Measurements from ENCODE around the gene RASGRF2. TPM values are rescaled to one million over a fixed set of nuclear protein-coding genes. Genes with fewer than 3 reads are reported as not detected.
A peak's percentile ranks its signal among the peaks of the same experiment; 100 is the strongest.

Gene RASGRF2
- total RNA-seq, 1 donor from 2014 or later: 2.9 TPM

DNA sequence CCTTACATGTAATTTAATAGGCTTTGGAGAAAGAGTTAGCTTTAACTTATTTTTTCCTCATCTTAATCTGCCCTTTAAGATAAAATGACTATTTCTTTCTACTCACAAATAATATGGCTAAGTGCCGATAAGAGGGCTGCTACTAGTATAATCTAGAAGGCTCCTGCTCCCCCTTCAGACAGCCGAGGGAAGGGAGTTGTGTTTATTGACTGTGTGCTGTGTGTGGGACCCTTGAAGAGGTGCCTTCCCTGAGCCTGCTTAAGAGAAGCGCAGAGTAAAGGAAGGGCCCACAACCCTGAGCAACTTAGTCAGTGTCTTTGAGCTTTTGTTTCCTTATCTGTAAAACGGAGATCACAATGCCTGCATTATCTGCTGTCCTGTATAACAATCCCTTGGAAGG, 244.9 kb downstream of the RASGRF2 start:
- no peak for DNase-seq (ENCODE audit: low spot score)

DNA sequence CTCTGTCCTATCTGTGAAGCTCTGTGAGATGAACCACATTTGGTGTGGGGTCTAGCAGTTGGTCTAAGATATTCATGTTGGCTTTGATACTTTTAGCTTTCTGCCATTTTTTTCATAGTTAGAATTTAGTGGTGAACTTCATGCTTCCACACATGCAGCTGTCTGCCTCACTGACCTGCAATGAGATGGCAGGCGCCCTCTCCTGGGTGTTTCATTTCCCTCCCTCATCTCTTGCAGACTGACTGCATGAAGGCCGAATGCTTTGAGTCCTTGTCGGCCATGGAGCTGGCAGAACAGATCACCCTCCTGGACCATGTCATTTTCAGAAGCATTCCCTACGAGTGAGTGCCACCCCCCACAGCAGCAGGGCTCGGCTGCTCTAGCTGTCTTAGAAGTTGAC, 246.8 kb downstream of the RASGRF2 start:
- no peak for DNase-seq (ENCODE audit: low spot score)

- DNase-seq (ENCODE audit: low spot score): no peak
Observed at GRCh38 chr5:81208904-81209303, 248.7 kb downstream of the RASGRF2 start.

- no peak for DNase-seq (ENCODE audit: low spot score)
Observed at GRCh38 chr5:81209386-81209785, 249.2 kb downstream of the RASGRF2 start.

DNA sequence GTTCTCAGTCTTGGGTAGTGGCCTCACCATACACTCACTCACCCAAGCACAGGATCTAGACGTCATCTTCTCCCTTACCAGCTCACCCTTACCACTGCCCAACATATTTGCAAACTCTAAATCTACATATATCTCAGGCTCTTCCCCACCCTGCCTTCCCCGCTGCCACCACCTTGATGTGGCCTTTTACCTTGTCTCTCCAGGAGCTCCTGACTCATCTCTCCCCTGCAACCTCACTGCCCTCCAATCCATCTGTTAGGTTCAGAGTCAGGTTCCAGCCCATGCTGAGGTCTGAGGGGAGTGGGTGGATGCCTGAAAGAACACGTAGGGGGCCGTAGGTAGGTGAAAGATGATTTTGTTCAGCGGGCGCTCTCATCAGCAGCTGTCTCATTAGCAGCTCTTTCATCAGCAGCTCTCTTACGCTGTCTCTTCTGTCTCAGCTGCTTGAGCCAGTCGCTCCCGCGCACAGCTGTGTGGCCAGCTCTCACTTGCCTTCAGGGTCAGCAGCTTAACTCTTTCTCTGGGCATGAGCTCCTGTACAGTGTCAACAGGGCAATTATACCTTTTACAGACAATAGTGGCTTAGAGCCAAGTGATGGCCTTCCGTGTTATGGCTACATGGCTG, 249.8 kb downstream of the RASGRF2 start:
- no peak for DNase-seq (ENCODE audit: low spot score)

DNA sequence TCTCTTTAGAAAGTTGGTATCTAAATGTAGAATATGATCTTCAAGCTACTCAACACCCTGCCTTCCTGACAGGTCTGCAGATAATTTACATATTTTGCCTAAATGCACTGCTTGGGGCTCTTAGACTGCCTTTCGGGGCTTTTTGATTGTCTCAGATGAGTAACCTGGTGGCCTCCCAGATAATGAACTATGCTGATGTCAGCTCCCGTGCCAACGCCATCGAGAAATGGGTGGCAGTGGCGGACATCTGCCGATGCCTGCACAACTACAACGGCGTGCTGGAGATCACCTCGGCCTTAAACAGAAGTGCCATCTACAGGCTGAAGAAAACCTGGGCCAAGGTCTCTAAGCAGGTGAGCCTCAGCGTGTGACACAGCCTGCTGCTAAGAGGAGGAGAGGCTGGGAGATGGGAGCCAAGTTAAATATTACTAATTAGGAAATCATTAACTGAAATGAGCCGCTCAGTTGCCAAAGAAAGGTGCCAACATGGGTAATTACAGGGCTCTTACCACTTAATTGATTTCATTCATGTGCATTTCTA, 252.1 kb downstream of the RASGRF2 start:
- no peak for DNase-seq (ENCODE audit: low spot score)

DNA sequence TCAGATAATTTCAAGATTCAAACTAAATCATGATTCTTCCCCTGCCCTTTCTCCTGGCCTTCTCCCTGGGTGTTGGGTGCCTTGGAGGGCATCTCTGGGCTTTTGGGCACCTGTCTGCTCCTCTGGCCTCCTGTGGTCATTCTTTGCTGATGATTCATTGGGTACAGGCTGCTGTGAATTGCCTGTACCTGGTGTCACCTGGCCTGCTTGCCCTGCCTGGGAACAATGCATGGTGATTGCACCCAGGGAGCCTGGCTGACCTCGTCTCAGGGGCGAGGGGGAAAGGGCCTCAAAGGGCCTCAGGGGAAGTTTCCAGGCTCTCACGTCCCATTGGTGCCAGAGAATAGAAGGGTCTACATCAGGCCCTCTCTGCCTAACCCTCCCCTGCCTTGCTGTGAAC, 252.9 kb downstream of the RASGRF2 start:
- DNase-seq (ENCODE audit: low spot score): no peak

GRCh38 chr5:81214848-81215247, 254.7 kb downstream of the RASGRF2 start:
- DNase-seq (ENCODE audit: low spot score): no peak

- DNase-seq (ENCODE audit: low spot score): no peak
Observed at GRCh38 chr5:81216152-81216551, 256.0 kb downstream of the RASGRF2 start.

GRCh38 chr5:81219389-81219788, 259.2 kb downstream of the RASGRF2 start:
- DNase-seq (ENCODE audit: low spot score): no peak

- no peak for DNase-seq (ENCODE audit: low spot score)
Observed at GRCh38 chr5:81222285-81222684, 262.1 kb downstream of the RASGRF2 start.

DNA sequence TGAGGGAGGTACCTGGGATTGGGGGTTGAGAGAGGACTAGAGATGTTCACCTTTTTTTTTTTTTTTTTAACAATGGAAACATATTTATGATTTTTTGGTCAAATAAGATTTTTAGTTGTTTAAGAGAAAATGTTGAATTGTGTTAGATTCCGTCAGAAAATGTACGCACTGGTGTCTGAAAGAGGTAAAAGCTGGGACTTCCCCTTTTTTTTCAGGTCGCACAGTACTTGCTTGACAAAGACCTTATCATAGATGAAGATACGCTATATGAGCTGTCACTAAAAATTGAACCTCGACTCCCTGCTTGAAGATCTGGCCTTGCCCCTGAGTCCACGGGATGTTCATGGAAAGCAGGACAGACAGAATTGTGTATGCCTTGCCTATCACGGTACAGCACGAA, 265.3 kb downstream of the RASGRF2 start:
- no peak for DNase-seq (ENCODE audit: low spot score)

DNA sequence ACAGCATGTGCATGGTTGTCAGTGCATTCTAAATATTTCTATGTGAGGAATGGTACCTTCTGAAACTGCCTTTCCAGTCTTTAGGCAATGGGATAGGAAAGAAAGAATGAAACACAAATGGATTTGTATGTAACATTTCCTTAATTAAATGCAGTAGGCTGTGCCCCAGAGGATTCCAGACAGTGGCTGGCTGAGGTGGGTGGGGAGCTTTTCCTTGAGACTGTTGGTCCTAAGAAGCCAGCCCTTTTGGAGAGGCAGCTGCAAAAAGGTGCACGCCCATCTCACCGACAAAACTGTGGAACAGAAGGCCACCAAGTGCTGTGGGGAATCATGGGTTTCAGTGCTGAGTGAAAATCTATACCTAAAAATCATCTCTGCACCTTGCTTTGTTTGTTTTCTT, 266.1 kb downstream of the RASGRF2 start:
- DNase-seq (ENCODE audit: low spot score): no peak

GRCh38 chr5:81226949-81227348, 266.8 kb downstream of the RASGRF2 start:
- DNase-seq (ENCODE audit: low spot score): no peak

- DNase-seq (ENCODE audit: low spot score): no peak
Observed at GRCh38 chr5:81228084-81228483, 267.9 kb downstream of the RASGRF2 start.

GRCh38 chr5:81230416-81230815, 270.3 kb downstream of the RASGRF2 start:
- peak; percentile 80 for DNase-seq (ENCODE audit: low spot score)

- peak; percentile 70 for DNase-seq (ENCODE audit: low spot score)
Observed at GRCh38 chr5:81232464-81233079, 272.4 kb downstream of the RASGRF2 start.

- DNase-seq (ENCODE audit: low spot score): peak; percentile 69
Observed at GRCh38 chr5:81233080-81233634, 273.0 kb downstream of the RASGRF2 start, which contains the start of gene CKMT2. CKMT2 (plus strand) TSS chr5:81233322; CDS start chr5:81251133, 17,811 bp downstream.

DNA sequence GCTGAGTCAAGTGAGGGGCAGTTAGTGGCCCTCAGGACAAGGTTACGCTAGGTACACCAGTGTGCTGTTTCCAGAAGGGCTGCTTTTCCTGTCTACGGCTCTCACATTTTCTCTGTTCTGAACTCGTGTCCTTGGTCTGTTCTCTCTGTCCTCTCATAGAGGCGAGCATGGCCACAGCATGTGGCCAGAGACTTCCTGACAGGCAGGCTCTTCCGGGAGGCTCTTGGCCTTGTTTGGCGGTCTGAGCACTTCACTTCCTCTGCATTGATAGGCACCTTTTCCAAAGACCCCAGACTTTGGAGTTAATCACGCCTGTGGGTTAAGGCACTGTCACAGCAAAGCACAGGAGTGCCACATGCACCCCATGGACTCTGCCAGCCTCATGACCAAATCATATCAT, 274.1 kb downstream of the RASGRF2 start:
- DNase-seq (ENCODE audit: low spot score): no peak

GRCh38 chr5:81234801-81235200, 274.6 kb downstream of the RASGRF2 start:
- DNase-seq (ENCODE audit: low spot score): no peak

DNA sequence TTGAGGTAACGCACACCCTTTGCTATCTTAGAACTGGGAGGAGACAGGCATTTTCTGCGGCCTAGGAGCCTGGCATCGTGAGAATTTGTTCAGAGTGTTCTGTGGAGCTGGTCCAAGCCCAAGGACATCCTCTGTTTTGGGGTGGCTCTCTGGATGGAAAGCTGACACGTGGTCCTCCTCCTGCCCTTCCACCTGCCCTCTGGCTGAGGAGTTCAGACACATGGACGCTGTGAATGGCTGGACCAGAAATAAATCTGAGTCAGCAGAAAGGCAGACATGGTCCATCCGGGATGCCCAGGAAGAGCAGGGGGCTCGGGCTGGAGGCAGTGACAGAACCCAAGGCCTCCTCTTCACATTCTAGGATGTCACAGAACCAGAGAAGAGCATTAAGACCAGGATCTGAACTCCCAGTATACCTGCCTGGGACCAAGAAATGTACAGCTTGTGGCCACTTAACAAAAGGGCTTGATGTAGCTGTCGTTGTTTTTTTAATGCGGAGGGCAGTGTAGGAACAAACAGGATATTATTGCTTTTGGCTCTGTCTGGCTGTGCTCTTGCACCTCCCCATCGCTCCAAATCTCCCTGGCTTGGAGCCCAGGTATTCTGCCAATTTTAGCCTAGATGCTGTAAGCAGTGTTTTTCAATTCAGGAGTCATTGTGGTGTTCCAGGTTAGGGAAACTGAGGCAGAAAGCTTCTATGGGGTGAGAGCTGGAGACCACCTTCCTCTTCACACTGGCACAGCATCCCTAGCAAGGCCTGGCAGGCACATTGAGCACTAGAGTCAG, 275.3 kb downstream of the RASGRF2 start:
- peak; percentile 35 for DNase-seq (ENCODE audit: low spot score)

GRCh38 chr5:81238460-81238859, 278.3 kb downstream of the RASGRF2 start:
- DNase-seq (ENCODE audit: low spot score): no peak

Measured in umbilical cord (tissue), 2 donors.